Activated naive CD4-positive, alpha-beta T cell treated with anti-CD3 and anti-CD28 coated beads for 36 hours (primary cell): Measurements from ENCODE around the gene ACSF3. TPM values are rescaled to one million over a fixed set of nuclear protein-coding genes. Genes with fewer than 3 reads are reported as not detected.
"Not testable (repeated sequence)": the region's sequence is repeated elsewhere in the genome, so short reads cannot be mapped to it uniquely, and the experiment has no call there.

ENCODE experiments used
- CTCF ChIA-PET: fragments of 350-600 bp; sonication (Branson Sonifier 250); formaldehyde crosslinking; loops from one replicate; lab custom pipeline; 2021; ENCODE audit warnings: antibody characterized with exemption; lab: Charles Lee
- DNase-seq: peaks from one replicate; pipeline ENCODE4 v3.0.0-alpha.2; 2020
- H3K27ac Mint-ChIP-seq: one replicate; pipeline ENCODE4 v1.8.0; 2021; ENCODE audit warnings: mild to moderate bottlenecking, mixed read lengths
- H3K27me3 Mint-ChIP-seq: one replicate; pipeline ENCODE4 v1.8.0; 2021; ENCODE audit warnings: low read depth, mixed read lengths
- H3K36me3 Mint-ChIP-seq: one replicate; pipeline ENCODE4 v1.8.0; 2021; ENCODE audit warnings: low read depth, mixed read lengths
- H3K4me1 Mint-ChIP-seq: one replicate; pipeline ENCODE4 v1.8.0; 2021; ENCODE audit warnings: low read depth, mixed read lengths
- H3K4me3 Mint-ChIP-seq: one replicate; pipeline ENCODE4 v1.8.0; 2021; ENCODE audit warnings: mild to moderate bottlenecking, moderate library complexity, mixed read lengths
- H3K9me3 Mint-ChIP-seq: one replicate; pipeline ENCODE4 v1.8.0; 2021; ENCODE audit warnings: mixed read lengths
- intact Hi-C: fragments of 100-400 bp; cut with micrococcal nuclease; formaldehyde crosslinking; loops from one replicate; pipeline ENCODE4 v1.15.1; 2023
- total RNA-seq, 2 experiments: library from RNA; stranded (reverse); gene quantifications; one replicate each; pipeline ENCODE4 v1.2.3, GENCODE V29; 2021

Gene ACSF3
- total RNA-seq, 2 experiments from 2014 or later, result 26.1 to 26.7 TPM

DNA sequence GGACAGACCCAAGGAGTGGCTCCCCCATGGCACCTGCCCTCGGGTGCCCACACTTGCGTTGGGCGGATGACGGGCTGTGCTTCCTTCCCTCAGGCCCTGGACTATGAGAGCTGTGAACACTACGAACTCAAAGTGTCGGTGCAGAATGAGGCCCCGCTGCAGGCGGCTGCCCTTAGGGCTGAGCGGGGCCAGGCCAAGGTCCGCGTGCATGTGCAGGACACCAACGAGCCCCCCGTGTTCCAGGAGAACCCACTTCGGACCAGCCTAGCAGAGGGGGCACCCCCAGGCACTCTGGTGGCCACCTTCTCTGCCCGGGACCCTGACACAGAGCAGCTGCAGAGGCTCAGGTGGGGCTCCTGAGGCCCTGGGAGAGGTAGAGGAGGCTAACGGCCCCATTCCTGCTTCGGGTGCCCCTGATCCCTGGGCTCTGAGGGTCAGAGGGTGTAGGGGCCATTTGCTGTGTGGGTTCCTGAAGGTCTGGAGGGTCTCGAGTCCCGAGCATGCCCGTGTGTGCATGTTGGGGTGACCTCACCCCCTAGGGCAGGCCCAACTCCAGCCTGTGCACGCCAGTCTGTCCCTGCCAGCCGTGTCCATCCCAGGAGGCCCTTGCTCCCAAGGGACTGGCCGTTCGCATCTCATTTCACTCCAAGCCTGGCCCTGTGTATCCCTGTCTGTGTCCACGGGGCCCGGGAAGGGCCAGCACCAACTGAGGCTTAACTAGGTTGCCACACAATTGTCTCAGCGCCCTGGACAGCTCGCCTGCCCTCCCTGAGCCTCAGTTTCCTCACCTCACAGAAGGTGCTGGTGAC is 96.7 kb downstream of the ACSF3 start:
- no peak overlapping the region for H3K4me3 Mint-ChIP-seq
- DNase-seq, result peak; percentile 5
- CTCF ChIA-PET, result no interaction called here
- no peaks in the 10 kb centered on the region for H3K4me1 Mint-ChIP-seq
- no peaks in the 10 kb centered on the region for H3K36me3 Mint-ChIP-seq
- no peak overlapping the region for H3K27ac Mint-ChIP-seq
- no peaks in the 10 kb centered on the region for H3K9me3 Mint-ChIP-seq
- intact Hi-C loops, result no loop called here
- H3K27me3 Mint-ChIP-seq, result no peaks in the 10 kb centered on the region

DNA sequence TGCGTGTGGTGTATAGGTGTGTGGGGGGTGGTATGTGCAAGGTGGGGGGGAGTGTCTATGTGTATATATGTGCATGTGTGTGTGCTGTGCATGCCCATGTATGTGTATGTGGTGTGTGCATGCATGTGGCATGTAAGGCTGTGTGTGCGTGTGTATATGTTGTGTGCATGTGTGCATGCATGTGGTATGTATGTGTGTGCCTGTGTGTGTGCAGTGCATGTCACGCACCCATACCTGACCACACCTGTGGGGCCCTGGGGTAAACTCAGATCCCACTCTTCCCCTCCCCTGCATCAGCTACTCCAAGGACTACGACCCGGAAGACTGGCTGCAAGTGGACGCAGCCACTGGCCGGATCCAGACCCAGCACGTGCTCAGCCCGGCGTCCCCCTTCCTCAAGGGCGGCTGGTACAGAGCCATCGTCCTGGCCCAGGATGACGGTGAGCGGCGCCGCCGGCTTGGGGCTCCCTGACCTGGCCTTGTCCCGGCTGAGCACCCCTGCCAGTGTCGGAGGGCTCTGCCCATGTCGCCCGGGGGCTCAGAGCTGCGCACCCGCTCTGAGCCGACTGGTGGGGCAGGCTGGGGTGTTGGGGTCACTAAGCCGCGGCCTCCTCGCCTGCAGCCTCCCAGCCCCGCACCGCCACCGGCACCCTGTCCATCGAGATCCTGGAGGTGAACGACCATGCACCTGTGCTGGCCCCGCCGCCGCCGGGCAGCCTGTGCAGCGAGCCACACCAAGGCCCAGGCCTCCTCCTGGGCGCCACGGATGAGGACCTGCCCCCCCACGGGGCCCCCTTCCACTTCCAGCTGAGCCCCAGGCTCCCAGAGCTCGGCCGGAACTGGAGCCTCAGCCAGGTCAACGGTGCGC is 97.6 kb downstream of the ACSF3 start:
- Mint-ChIP-seq H3K4me3 (no peak overlapping the region), H3K36me3 (no peaks in the 10 kb centered on the region), H3K9me3 (no peaks in the 10 kb centered on the region), H3K4me1 (no peaks in the 10 kb centered on the region), H3K27me3 (no peaks in the 10 kb centered on the region), H3K27ac (no peak overlapping the region)
- CTCF ChIA-PET, result no interaction called here
- intact Hi-C loops, result no loop called here
- peak; percentile 4 for DNase-seq

GRCh38 chr16:89191901-89192185 is 98.2 kb downstream of the ACSF3 start:
- intact Hi-C loops, result loop anchor here (1.0 to 2.0 kb wide), 2 partner anchors 21 to 739 kb away; partner anchors contain the start of genes CDH15 and ZFPM1
- no peak overlapping the region for H3K27ac Mint-ChIP-seq
- CTCF ChIA-PET, result no interaction called here
- no peaks in the 10 kb centered on the region for H3K4me1 Mint-ChIP-seq
- DNase-seq, result peak; percentile 7
- no peaks in the 10 kb centered on the region for H3K27me3 Mint-ChIP-seq
- no peak overlapping the region for H3K4me3 Mint-ChIP-seq
- no peaks in the 10 kb centered on the region for H3K36me3 Mint-ChIP-seq
- no peaks in the 10 kb centered on the region for H3K9me3 Mint-ChIP-seq

DNA sequence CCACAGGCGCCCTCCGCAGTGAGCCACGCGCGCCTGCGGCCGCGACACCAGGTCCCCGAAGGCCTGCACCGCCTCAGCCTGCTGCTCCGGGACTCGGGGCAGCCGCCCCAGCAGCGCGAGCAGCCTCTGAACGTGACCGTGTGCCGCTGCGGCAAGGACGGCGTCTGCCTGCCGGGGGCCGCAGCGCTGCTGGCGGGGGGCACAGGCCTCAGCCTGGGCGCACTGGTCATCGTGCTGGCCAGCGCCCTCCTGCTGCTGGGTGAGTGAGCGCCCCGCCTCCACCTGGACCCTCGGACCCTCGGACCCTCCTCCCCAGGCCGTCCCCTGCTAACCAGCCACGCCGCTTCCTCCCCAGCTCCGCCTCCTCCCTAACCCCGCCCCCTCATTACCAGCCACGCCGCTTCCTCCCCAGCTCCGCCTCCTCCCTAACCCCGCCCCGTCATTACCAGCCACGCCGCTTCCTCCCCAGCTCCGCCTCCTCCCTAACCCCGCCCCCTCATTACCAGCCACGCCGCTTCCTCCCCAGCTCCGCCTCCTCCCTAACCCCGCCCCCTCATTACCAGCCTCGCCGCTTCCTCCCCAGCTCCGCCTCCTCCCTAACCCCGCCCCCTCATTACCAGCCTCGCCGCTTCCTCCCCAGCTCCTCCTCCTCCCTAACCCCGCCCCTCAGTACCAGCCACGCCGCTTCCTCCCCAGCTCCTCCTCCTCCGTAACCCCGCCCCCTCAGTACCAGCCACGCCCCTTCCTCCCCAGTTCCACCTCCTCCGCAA is 98.7 kb downstream of the ACSF3 start:
- intact Hi-C loops, result loop anchor here (1.0 to 2.0 kb wide), 2 partner anchors 21 to 740 kb away; partner anchors contain the start of genes CDH15 and ZFPM1
- not testable (repeated sequence) for H3K36me3 Mint-ChIP-seq, H3K4me1 Mint-ChIP-seq, H3K27me3 Mint-ChIP-seq, H3K4me3 Mint-ChIP-seq, H3K9me3 Mint-ChIP-seq, H3K27ac Mint-ChIP-seq
- peak; percentile 91 for DNase-seq
- CTCF ChIA-PET, result interaction anchor here (1.2 kb wide), 1 partner anchor 24 kb away, joined by 3 read pairs; no protein-coding TSS in a partner anchor

DNA sequence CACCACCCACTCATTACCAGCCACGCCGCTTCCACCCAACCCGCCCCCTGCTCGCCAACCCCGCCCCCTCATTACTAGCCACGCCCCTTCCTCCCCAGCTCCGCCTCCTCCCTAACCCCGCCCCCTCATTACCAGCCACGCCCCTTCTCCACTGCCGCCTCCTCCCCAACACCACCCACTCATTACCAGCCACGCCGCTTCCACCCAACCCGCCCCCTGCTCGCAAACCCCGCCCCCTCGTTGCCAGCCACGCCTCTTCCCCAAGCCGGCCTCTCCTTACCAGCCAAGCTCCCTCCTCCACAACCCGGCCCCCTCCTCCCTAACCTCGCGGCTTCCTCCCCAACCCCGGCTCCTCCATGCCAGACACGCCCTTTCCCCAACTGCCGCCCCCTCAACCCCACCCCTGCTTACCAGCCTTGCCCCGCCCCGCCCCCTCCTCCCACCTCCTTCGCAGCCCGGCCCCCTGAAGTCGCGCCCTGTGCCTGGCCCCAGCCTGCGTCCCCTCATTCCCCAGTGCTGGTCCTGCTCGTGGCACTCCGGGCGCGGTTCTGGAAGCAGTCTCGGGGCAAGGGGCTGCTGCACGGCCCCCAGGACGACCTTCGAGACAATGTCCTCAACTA is 99.4 kb downstream of the ACSF3 start:
- Mint-ChIP-seq H3K27me3 (no peaks in the 10 kb centered on the region), H3K36me3 (no peaks in the 10 kb centered on the region), H3K4me1 (no peaks in the 10 kb centered on the region), H3K4me3 (no peak overlapping the region), H3K27ac (no peak overlapping the region), H3K9me3 (no peaks in the 10 kb centered on the region)
- no peak for DNase-seq
- intact Hi-C loops, result loop anchor here (1.0 to 2.0 kb wide), 3 partner anchors 8 to 740 kb away; partner anchors contain the start of genes CDH15 and ZFPM1
- CTCF ChIA-PET, result interaction anchor here (1.2 kb wide), 1 partner anchor 23 kb away, joined by 3 read pairs; no protein-coding TSS in a partner anchor

GRCh38 chr16:89193576-89194293 is 100.1 kb downstream of the ACSF3 start:
- H3K4me3 Mint-ChIP-seq, result no peak overlapping the region
- DNase-seq, result peak; percentile 11

DNA sequence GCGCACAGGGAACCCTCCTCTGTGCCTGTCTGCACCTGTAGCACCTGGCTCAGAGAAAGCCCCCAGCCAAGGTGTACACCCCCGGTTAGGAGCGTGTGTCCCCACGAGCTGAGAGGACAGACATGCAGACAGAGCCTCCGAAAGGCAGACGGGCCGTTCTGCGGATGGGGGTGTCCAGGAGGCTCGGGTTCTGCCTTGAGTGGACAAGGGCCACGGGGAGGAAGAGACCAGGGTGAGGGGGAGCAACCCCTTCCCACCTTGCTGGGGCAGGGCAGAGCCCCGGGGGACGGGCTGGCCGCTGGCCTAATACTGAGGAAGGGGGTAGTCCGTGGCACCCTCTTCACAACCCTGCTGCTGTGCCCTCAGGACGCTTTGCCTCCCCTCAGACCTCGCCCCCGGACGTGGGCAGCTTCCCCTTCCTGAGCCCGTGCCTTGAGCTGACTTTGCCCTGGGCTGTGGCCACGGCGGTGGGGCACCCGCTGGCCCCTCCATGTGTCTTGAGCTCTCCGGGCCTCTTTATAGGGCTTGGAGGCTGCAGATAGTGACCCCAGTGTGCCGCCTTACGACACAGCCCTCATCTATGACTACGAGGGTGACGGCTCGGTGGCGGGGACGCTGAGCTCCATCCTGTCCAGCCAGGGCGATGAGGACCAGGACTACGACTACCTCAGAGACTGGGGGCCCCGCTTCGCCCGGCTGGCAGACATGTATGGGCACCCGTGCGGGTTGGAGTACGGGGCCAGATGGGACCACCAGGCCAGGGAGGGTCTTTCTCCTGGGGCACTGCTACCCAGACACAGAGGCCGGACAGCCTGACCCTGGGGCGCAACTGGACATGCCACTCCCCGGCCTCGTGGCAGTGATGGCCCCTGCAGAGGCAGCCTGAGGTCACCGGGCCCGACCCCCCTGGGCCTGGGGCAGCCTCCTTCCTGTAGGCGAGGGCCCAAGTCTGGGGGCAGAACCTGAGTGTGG is 101.0 kb downstream of the ACSF3 start:
- no peaks in the 10 kb centered on the region for H3K9me3 Mint-ChIP-seq
- H3K4me3 Mint-ChIP-seq, result no peak overlapping the region
- intact Hi-C loops, result no loop called here
- no peak overlapping the region for H3K27ac Mint-ChIP-seq
- CTCF ChIA-PET, result no interaction called here
- peak; percentile 4 for DNase-seq
- peaks cover 2% of the 10 kb centered on the region for H3K27me3 Mint-ChIP-seq
- H3K36me3 Mint-ChIP-seq, result no peaks in the 10 kb centered on the region
- H3K4me1 Mint-ChIP-seq, result no peaks in the 10 kb centered on the region

More at GRCh38 chr16:89193576-89194293, 100.1 kb downstream of the ACSF3 start:
- Mint-ChIP-seq H3K27me3 (peaks cover under 1% of the 10 kb centered on the region), H3K9me3 (no peaks in the 10 kb centered on the region), H3K4me1 (no peaks in the 10 kb centered on the region), H3K27ac (no peak overlapping the region), H3K36me3 (no peaks in the 10 kb centered on the region)
- intact Hi-C loops, result loop anchor here (1.0 to 2.0 kb wide), 2 partner anchors 8 to 741 kb away; partner anchors contain the start of gene ZFPM1
- CTCF ChIA-PET, result no interaction called here

GRCh38 chr16:89195521-89196171 is 102.0 kb downstream of the ACSF3 start:
- Mint-ChIP-seq H3K27me3 (peaks cover 9% of the 10 kb centered on the region), H3K27ac (no peak overlapping the region), H3K4me1 (peaks cover 4% of the 10 kb centered on the region), H3K4me3 (no peak overlapping the region), H3K36me3 (no peaks in the 10 kb centered on the region), H3K9me3 (no peaks in the 10 kb centered on the region)
- CTCF ChIA-PET, result no interaction called here
- peak; percentile 2 for DNase-seq
- intact Hi-C loops, result no loop called here

DNA sequence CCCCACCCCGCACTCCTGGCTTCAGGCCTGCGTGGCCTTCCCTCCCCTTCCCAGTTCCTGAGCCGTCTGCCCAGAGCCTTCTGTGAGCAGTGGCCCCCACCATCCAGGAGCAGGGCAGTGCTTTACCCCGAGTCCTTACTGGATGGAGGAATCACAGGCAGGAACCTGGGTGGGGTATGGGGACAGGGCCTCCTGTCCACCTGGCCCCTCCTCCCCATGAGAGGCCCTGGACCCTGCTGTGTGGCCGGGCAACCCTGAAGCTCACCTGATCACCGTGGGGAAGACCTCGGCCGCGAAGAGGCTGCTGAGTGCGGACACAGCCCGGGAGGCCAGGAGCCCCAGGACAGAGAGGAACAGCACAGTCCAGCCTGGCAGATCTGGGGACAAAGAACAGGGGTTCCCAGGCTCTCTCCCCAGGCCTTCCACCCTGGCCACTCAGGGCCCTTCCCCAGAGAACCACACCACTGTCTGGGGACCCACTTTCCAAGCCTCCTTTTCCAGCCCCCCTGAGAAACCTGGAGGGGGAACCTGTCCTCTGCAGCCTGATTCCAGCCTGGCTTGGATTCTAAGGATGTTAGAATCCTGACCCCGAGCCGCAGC is 103.5 kb downstream of the ACSF3 start:
- no peaks in the 10 kb centered on the region for H3K9me3 Mint-ChIP-seq
- H3K4me1 Mint-ChIP-seq, result peaks cover 6% of the 10 kb centered on the region
- no peaks in the 10 kb centered on the region for H3K36me3 Mint-ChIP-seq
- H3K27ac Mint-ChIP-seq, result no peak overlapping the region
- H3K4me3 Mint-ChIP-seq, result no peak overlapping the region
- intact Hi-C loops, result no loop called here
- DNase-seq, result no peak
- CTCF ChIA-PET, result no interaction called here
- peaks cover 12% of the 10 kb centered on the region for H3K27me3 Mint-ChIP-seq
